22Rv1 (cell line): ENCODE data around the gene GLT8D1.

Experiments used
- CTCF ChIP-seq: fragments of 450-650 bp; IDR thresholded peaks from 2 replicates; pipeline ENCODE4 v1.5.1; 2017; ENCODE audit warnings: mild to moderate bottlenecking
- ZFX ChIP-seq: fragments of 450-650 bp; IDR thresholded peaks from 2 replicates; pipeline ENCODE4 v1.6.1; 2017; ENCODE audit warnings: antibody characterized with exemption, borderline replicate concordance

- TF ChIP-seq CTCF (no peak), ZFX (no peak)
These were observed 4.9 kb upstream of the GLT8D1 start for GRCh38 chr3:52710512-52710911.
